ENCODE data around the gene RNF31.
A peak's percentile ranks its signal among the peaks of the same experiment; 100 is the strongest.

The RNF31 gene

GRCh38 chr14:24187539-24187915 is 40.2 kb downstream of the RNF31 start:
- Histone ChIP-seq H3K36me3 (ENCODE audit: control insufficient read depth, low read length) (peaks cover 75% of the 10 kb centered on the region), H4K20me1 (ENCODE audit: control insufficient read depth, insufficient read depth, low read depth, low read length) (no peaks in the 10 kb centered on the region)

GRCh38 chr14:24188251-24189058 is 41.2 kb downstream of the RNF31 start, which contains the start of gene IPO4:
IPO4 (minus strand) TSS chr14:24188816; CDS start chr14:24188787, 29 bp downstream.
- Histone ChIP-seq H3K4me3 (ENCODE audit: low read length) (peak within 1 kb of the TSS; percentile 80), H3K36me3 (ENCODE audit: control insufficient read depth, low read length) (peaks cover 73% of the 10 kb centered on the region), H3K4me1 (ENCODE audit: control insufficient read depth, low read length) (peaks cover 21% of the 10 kb centered on the region), H3K4me2 (ENCODE audit: low read length) (peak within 1 kb of the TSS; percentile 90), H3K9me3 (ENCODE audit: control insufficient read depth, insufficient read depth, low read length) (no peaks in the 10 kb centered on the region), H4K20me1 (ENCODE audit: control insufficient read depth, insufficient read depth, low read depth, low read length) (no peaks in the 10 kb centered on the region), H3K27me3 (ENCODE audit: control insufficient read depth, low read length) (no peaks in the 10 kb centered on the region), H3K9me2 (replicated peaks; ENCODE audit: control insufficient read depth, low read length) (no peaks in the 10 kb centered on the region), H3K79me2 (ENCODE audit: control insufficient read depth, low read length) (peaks cover 30% of the 10 kb centered on the region), H3F3A (ENCODE audit: control insufficient read depth, insufficient read depth) (peaks cover 13% of the 10 kb centered on the region), H3K27ac (ENCODE audit: low read depth, low read length) (peak within 1 kb of the TSS; percentile 48)
- TF ChIP-seq EZH2phosphoT487 (IDR thresholded peaks at IDR 0.05; ENCODE audit: borderline replicate concordance, low read length) (no peak), CTCF (IDR thresholded peaks at IDR 0.05; ENCODE audit: low read depth, low read length, poor library complexity, severe bottlenecking) (no peak)

More at GRCh38 chr14:24187539-24187915, 40.2 kb downstream of the RNF31 start:
- Histone ChIP-seq H3K27ac (ENCODE audit: low read depth, low read length) (no peak overlapping the region), H3K79me2 (ENCODE audit: control insufficient read depth, low read length) (peaks cover 24% of the 10 kb centered on the region), H3K4me2 (ENCODE audit: low read length) (peak overlapping the region; percentile 90), H3K27me3 (ENCODE audit: control insufficient read depth, low read length) (no peaks in the 10 kb centered on the region), H3K4me1 (ENCODE audit: control insufficient read depth, low read length) (peaks cover 21% of the 10 kb centered on the region), H3K9me2 (replicated peaks; ENCODE audit: control insufficient read depth, low read length) (no peaks in the 10 kb centered on the region), H3K4me3 (ENCODE audit: low read length) (peak overlapping the region; percentile 80), H3K9me3 (ENCODE audit: control insufficient read depth, insufficient read depth, low read length) (no peaks in the 10 kb centered on the region), H3F3A (ENCODE audit: control insufficient read depth, insufficient read depth) (peaks cover 13% of the 10 kb centered on the region)
- no peak for TF ChIP-seq CTCF (IDR thresholded peaks at IDR 0.05; ENCODE audit: low read depth, low read length, poor library complexity, severe bottlenecking)

GRCh38 chr14:24189059-24189375 is 41.7 kb downstream of the RNF31 start:
- peaks cover 23% of the 10 kb centered on the region for H3K4me1 ChIP-seq (ENCODE audit: control insufficient read depth, low read length)
- H3K36me3 ChIP-seq (ENCODE audit: control insufficient read depth, low read length): peaks cover 71% of the 10 kb centered on the region
- peak overlapping the region; percentile 90 for H3K4me2 ChIP-seq (ENCODE audit: low read length)
- peak overlapping the region; percentile 80 for H3K4me3 ChIP-seq (ENCODE audit: low read length)
- TF ChIP-seq EZH2phosphoT487 (IDR thresholded peaks at IDR 0.05; ENCODE audit: borderline replicate concordance, low read length) (no peak), CTCF (IDR thresholded peaks at IDR 0.05; ENCODE audit: low read depth, low read length, poor library complexity, severe bottlenecking) (no peak)
- H3K27me3 ChIP-seq (ENCODE audit: control insufficient read depth, low read length): no peaks in the 10 kb centered on the region
- H3K9me2 ChIP-seq (replicated peaks; ENCODE audit: control insufficient read depth, low read length): no peaks in the 10 kb centered on the region
- peaks cover 14% of the 10 kb centered on the region for H3F3A ChIP-seq (ENCODE audit: control insufficient read depth, insufficient read depth)
- H3K79me2 ChIP-seq (ENCODE audit: control insufficient read depth, low read length): peaks cover 32% of the 10 kb centered on the region
- H3K9me3 ChIP-seq (ENCODE audit: control insufficient read depth, insufficient read depth, low read length): no peaks in the 10 kb centered on the region
- peak overlapping the region; percentile 25; the same call in 1 of the 2 replicates for H3K27ac ChIP-seq (ENCODE audit: low read depth, low read length)
- no peaks in the 10 kb centered on the region for H4K20me1 ChIP-seq (ENCODE audit: control insufficient read depth, insufficient read depth, low read depth, low read length)
